ENCODE data around the gene RPL35.

The RPL35 gene

DNA sequence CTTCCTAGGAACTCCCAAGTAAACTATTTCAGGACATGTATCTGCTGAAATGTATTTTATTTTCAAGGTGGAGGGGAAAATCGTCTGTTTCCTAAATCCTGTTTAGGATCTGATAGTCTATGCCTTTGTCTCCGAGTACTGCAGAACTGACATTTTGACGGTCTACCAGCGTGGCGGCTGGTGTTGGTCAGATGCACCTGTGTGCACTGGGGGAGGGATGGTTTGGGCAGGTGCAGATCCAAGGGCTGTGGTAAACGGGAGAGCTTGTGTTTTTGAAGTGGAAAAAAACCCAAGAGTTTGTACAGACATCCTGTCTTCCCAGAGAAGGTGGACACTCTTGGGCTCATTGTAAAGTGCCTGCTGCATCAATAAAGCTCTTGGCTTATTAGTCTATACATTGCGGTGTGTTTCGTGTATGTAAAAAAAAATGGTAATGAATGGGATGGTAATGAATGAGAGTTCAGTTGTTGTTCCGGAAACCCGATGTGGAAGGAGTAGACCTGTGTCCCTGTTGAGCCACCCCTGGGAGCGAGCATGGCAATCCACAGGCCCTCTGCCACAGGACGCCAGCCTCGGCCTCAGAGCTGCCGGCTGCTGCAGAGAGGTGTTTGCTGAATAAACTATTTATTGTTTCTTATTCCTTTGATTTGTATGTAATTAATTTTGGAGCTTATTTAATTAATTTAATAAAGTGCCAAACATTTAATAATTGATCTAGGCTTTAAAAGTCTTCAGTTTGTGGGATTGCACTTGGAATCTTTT lies 15.4 kb upstream of the RPL35 start:
- no peak for DNase-seq

DNA sequence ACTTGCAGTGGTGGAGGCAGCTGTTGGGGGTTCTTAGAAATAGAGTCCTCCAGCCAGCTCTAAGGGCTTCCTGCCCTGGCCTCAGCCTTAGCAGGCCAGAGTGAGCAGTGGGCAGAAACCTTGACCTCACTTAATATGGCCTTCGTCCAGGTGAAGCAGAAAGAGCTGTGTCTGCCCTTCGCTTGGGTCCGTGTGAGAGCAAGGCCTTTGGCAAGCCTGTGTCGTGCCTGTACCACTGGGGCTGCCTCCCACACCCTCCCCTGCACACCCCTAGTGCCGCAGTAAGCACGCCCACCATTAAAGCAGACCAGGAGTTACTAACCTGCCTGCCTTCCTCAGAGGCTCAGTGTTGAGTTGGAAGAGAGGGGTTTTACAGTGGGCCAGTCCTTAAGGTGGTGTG lies 13.7 kb upstream of the RPL35 start:
- no peak for DNase-seq

DNA sequence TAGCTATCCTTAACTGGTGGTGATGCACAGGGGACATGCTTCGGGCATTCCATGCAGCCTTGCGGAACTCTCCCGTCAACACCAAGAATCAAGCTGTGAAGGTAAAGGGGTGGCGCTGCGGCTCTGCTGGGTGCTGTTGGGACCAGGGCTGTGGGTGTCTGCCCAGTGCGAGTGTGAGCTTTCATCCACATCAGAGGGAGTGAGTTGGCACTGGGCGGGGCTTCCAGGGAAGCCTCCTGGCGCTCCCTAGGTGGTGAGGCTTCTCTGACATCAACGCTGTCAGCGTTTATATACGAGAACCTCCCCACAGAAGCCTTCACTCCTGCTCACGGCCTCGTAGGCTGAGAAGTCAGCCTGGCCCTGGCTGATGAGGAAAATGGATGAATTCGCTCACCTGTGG lies 11.9 kb upstream of the RPL35 start:
- DNase-seq = peak in 5 of 56 donors; percentile 11 to 24 (median 17)

DNA sequence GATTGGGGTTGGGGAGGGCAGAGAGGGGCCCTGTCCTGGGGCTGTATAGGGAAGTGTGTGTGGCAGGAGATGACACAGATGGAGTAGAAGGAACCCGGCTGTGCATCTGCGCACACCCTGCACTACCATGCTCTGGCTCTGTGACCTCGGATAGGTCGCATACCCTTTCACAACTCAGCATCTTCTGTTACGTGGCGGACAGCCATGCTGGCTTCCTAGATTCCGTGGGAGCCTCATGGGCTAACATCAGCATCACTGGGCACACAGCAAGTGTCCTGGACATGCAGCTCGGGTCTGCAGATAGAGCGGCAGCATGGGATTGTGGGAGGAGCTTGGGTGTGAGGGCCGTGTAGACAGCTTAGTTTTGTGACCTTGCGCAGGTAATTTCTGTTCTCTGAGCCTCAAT lies 9.4 kb upstream of the RPL35 start:
- no peak for DNase-seq

DNA sequence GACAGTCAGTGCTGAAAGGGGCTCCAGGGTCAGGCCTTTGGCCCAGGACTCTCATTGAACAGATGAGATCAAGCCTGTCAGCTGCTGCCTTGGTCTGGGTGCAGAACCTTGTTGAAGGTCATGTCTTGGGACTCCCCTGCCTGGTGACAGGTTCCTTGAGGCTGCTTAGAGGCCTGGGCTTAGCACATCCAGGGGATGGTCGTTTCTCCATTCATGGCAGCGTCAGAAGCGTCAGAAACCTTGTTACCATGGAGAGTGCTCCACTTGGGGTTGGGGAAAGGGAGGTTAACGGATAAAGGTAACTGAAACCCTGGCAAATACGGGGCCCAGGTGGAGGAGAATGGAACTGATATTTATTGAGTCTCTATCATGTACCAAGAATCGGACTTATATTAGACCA lies 9.0 kb upstream of the RPL35 start:
- no peak for DNase-seq

DNA sequence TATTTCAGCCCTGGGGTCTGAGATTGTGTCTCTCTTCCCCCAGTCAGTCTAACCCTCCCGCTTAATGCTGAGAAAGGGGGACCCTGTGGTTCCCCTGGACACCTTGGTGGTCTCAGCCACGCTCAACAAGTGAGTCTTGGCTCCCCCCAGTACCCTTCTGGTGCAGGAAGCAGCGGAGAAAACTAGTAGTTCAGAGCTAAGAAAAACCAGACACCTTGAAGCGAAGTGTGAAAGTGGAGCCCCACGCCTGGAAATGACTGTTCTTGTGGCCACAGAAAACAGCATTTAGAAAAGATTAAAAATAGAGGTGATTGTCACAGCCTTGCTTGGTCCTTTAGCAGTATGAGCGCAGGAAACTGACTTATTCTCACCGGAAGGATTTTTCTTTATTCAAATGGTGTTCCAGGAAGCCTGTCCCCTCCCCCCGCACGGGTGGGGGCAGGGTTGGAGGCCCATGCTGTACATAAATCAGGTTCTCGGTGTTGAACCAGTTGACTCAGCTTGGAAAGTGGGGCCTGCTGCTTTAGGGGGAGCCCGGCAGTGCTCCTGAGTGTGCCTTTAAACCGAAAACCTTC lies 8.3 kb upstream of the RPL35 start:
- DNase-seq = peak in 3 of 56 donors; percentile 16 to 38 (median 28)

DNA sequence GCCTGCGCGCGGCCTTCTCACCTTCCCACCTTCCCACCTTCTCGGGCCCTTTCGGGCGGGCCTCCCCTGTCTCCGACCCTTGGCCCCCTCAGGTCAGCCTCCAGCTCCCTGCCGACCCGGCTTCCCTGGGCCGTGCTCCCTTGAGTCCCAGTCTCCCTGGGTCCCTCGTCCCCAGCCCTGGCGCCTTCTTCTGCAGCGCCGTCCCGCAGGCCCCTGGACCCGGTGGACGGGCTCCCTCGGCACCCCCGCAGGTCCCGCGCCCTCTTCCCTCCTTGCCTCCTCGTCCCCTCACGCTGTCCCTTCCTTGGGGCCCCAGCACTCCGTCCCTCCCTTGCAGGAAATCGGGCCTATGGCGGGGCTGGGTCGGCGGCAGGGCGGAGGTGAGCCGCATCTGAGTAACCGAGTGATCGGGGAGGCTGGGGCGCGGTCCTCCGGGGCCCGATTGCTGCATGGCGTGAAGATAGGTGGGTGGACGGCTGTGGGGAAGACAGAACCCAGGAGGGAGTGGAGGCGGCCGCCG lies 7.8 kb upstream of the RPL35 start:
- no peak for DNase-seq

DNA sequence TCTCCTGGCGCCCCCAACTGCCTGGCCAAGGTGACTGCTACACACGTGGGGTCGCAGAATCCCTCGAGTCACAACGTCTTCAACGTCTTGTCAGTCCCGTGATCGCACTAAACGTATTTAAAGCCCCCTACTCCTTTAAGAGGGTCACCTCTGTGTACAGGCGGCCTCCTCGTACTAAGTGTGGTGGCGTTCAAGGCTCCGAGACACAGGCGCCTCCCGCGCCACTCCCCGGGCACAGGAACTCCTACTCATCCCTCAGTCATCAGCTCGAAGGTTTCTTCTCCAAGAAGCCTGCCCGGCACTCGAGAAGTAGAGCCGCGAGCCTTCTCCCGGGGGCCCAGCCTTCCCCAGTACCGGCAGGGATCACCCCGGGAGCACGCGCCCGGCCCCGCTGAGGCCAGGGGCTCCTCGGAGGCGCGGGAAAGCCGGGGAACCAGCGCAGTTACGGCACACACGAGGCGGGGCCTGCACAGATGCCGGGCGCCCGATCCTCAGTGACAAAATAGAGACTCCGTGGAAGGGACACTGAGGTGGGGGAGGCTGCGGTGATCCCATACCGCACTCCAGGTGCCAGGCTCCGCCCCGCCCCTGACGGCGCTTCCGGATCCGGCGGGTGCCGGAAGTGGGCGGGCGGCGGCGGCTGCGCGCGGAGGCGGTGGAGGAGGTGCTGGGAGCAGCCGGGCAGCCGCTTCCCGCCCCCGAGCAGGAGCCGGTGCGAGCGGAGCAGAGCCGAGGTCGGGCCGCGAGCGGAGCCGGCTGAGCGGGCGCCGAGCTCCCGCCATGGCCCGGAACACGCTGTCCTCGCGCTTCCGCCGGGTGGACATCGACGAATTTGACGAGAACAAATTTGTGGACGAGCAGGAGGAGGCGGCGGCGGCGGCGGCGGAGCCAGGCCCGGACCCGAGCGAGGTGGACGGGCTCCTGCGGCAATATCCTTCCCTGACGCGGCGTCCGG lies 7.0 kb upstream of the RPL35 start:
- peak in 53 of 56 donors; percentile 23 to 90 (median 73) for DNase-seq

DNA sequence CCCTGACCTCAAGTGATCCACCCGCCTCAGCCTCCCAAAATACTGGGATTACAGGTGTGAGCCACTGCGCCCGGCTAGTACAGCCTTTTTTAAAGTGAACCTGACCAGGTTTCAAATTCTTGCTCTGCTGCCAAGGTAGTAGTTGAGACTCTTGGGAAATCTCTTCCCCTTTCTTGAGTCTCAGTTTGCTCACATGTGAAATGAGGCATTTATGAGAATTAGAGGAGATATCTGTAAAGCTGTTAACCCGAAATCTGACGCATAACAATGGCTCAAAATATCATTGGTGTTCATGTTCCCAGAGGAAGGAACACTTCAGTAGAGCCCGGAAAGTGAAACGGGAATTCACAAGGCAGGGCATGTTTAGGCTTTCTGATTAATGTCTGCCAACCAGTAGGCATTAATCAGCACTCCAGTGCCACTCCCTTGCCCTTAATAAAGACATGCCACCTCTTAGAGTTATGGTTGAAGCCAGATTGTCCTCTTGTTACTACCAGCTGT lies 1.7 kb upstream of the RPL35 start:
- no peak for DNase-seq

DNA sequence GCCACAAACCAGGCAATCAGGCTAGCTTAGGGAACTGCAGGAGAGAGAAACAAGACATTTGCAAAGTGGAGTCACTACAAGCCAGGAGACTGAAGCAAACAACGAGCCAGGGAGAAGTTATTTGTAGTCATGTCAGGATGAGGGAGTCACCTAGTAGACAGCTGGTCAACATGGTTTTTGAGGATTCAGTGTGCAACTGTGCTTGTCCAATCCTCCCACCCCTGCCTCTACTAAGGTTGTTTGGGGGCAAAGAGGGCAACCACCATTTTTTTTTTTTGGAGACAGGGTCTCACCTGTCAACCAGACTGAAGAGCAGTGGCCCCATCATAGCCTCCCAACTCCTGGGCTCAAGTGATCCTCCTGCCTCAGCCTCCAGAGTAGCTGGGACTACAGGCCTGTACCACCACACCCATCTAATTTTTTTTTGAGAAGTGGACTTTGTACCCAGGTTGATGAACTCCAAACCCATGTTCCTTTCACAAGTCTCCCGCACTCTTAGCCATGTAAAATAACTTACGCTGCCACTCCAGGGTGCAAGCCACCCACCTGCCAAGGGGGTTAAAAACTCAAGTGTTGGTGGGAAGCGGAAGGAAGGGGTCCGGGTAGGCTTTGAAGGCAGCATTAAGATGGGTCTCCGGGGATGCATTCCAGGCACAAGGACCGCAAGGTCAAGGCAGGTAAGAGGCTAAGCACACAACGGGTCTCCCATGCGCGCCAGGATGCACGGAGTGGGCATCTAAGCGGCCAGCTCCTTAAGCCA lies 995 bp downstream of the RPL35 start:
- no peak for DNase-seq

DNA sequence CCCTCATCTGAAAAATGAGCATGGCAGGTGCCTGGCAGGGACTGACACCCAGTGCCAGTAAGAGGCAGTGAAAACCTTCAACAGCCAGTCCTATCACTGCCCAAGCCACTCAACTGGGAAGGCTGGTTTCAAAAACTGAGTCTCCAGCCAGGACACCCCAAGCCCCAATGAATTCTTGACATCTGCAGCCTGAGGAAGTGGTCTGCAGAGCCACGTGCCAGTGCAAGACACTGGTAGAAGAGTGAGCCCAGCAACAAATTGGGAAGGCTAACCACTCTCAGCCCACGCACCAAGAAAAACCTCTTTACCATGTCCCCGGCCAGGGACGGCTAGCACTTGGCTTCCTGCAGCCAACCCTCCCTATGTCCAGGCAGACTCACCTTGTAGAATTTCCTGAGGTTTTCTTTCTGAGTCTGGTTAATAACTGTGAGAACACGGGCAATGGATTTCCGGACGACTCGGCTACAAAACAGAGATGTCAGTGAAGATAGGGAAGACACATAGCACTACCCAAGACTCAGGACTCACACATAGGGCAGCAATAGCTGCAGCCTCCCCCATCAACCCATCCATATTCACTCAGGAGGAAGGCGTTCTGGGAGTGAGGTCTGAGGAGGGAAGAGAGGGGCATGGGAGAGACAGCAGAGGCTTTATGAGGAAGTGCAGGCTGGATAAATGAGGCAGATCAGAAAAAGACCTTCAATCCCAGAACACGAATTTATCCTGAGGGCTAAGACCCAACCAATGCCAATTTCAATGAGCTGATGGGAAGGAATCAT lies 1.8 kb downstream of the RPL35 start:
- DNase-seq = no peak

DNA sequence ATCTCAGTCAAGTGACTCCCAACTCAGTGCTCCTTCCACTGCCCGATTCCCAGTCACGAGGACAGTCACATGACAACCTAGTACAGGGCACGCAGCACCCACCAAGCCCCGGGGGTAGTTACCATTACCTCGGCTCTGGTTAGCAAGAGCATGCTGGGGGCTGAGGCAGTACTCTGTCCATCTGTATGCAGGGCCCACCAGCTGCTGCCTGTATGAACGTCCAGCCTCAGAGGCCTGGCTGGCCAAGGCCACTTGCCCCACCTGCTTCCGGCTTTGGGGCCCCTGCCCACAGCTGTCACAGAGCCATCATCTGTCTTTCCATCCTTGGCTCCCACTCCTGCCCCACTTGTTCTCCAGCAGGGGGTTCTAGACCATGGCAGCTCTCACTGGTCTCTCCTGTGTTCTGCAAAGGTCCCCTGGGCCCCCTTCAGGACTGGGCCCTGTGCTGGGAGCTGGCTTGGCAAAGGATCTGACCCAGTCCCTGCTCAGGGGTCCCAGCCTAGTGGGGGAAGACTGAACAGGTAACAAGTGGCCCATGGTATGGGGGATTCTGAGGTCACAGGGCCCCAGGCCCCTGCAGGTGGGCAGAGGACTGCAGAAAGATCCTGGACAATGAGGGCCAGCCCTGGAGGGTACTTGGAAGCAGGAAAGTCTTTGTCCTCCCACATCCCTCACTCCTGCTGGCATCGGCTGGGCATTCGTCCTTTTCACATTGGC lies 3.3 kb downstream of the RPL35 start:
- DNase-seq = no peak

DNA sequence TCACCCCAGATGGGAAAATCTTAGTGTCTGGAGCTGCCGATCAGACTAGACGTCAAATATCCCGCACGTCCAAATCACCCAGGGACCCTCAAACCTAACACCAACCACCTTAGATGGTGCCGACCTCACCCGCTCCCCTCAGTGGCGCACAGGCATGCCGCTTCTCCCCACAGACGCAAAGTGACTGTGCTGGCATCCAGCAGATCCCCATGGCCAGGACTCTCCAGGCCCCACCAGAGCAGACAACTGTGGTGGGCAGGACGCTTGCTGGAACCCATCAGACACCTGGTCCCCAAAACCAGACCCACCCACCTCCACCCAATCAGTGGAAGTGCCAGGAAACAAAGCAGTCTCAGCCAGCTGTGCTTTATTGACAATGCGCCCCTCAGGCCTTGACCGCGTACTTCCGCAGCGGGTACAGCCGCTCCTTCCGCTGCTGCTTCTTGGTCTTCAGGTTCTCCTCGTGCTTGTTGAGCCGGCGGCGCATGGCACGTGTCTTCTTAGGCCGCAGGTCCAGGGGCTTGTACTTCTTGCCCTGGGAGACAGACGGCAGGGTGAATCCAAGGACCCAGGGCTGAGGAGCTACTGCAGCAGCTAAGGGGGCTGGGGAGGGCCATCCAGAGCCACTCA lies 4.1 kb downstream of the RPL35 start:
- no peak for DNase-seq

DNA sequence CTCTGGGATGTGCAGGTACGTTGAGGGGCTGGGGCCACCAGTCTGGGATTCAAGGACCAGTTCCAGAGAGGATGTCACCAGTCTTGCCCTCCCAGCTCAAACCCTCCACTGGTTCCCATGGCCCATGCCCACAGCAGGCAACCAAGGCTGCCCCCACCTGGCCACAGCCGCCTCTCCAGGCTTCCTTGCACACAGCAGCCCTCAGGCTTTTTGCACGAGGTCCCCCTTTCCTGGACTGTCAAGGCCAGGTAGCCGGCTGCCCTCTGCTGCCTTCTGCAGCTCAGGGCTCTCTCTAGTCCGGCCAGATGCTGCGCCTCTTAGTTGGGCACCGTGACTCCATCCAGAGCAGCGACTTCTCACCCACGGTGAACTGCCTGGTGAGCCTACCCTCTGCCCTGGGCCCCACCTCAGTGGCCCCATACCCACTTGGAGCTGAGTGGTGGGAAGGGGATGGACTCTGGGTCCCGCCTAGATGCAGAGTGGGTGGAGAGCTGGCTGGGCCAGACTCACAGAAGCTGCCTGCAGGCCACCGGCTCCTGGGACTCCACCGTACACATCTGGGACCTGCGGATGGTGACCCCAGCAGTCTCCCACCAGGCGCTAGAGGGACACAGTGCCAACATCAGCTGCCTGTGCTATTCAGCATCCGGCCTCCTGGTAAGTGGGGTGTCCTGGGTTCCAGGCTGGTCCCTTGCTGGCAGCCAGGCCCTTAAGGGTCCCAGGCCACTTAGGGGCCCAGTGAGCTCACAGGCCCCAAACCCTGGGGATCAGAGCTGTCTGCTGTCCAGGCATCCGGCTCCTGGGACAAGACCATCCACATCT lies 5.6 kb downstream of the RPL35 start:
- DNase-seq = peak in 1 of 56 donors; percentile 11

DNA sequence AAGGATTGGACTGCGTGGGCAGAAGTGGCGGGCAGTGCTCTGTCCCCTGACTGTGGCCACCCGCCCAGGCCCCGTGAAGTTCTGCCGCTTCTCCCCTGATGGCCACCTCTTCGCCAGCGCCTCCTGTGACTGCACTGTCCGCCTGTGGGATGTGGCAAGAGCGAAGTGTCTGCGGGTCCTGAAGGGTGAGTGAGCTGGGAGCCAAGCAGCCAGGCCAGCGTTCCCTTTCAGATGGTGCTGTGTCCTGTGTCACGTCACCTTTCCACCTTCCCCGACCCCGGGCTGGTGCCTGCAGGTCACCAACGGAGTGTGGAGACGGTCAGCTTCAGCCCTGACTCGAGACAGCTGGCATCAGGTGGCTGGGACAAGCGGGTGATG lies 6.2 kb downstream of the RPL35 start:
- DNase-seq = no peak

DNA sequence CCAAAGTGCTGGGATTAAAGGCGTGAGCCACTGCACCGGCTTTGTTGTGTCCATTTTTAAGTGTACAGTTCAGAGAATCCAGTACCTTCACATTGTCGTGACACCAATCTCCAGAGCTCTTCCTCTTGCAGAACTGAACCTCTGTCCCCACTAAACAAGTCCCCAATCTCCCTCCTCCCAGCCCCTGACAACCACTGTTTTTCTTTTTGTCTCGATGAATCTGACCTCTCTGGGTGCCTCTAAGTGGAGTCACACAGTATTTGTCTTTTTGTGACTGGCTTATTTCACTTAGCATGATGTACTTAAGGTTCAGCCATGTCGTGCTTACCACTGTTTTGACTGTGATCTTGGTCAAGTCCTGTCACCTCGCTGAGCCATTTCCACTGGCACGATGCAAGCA lies 6.9 kb downstream of the RPL35 start:
- no peak for DNase-seq

DNA sequence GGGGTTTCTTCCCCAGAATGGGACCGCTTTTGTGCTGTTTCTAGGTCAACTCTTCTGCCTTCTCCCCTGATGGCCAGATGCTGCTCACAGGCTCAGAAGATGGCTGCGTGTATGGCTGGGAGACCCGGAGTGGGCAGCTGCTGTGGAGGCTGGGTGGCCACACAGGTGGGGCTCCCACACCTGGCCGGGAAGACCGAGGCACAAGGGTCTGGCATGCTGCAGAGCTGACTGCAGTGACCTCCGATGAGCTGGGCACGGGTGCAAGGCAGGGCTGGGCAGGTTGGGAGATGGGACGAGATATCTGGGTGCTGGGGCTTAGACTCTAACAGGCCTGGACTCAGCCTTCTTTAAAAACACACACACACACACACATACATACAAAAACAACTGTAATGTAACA lies 7.6 kb downstream of the RPL35 start:
- no peak for DNase-seq

DNA sequence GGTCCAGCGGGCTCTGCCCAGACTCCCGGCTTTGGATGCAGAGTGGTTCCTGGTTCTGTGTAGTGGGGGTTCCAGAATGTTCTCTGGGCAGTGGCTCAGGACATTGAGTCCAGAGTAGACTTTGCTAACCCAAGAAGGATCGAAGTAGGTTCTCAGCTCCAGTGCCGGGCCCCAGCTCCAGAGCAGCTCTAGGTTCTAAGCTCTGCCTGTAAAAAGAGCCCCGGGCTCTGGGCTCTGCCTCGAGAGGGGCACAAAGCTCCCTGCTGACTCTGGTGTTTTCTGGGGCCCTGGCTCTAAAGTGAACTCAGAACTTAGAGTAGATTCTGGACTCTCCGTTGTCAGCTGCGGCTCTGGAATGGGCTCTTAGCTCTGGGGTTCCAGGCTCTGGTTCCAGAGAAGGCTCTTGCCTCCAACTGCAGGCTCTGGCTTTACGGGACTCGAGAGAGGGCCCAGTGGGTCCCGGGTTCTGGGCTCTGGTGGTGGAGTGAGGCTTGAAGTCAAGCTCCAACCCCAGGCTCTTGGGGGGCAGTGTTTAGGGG lies 8.1 kb downstream of the RPL35 start:
- peak in 1 of 56 donors; percentile 73 for DNase-seq
